PC-9 (cell line): ENCODE measurements around the gene ARSI.

ENCODE experiments used
- EZH2 ChIP-seq: fragments of 200-600 bp; sonication (generic); IDR thresholded peaks from 2 replicates; pipeline ENCODE4 v1.8.0; 2017; ENCODE audit warnings: antibody characterized with exemption, low read depth
- TF ChIP-seq, protein P1 (sequence below): fragments of 200-600 bp; sonication (generic); conservative IDR thresholded peaks from 2 replicates; pipeline ENCODE4 v1.6.1; 2017; ENCODE audit warnings: mixed run types, antibody characterized with exemption, mild to moderate bottlenecking, moderate library complexity

GRCh38 chr5:150301170-150301505 is 1.6 kb downstream of the ARSI start:
- TF ChIP-seq, protein P1, sequence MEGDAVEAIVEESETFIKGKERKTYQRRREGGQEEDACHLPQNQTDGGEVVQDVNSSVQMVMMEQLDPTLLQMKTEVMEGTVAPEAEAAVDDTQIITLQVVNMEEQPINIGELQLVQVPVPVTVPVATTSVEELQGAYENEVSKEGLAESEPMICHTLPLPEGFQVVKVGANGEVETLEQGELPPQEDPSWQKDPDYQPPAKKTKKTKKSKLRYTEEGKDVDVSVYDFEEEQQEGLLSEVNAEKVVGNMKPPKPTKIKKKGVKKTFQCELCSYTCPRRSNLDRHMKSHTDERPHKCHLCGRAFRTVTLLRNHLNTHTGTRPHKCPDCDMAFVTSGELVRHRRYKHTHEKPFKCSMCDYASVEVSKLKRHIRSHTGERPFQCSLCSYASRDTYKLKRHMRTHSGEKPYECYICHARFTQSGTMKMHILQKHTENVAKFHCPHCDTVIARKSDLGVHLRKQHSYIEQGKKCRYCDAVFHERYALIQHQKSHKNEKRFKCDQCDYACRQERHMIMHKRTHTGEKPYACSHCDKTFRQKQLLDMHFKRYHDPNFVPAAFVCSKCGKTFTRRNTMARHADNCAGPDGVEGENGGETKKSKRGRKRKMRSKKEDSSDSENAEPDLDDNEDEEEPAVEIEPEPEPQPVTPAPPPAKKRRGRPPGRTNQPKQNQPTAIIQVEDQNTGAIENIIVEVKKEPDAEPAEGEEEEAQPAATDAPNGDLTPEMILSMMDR: no peak
- no peak for TF ChIP-seq EZH2
